HUES48 (cell line): ENCODE results near the gene COX4I2.

Experiments used
- H3K27ac ChIP-seq: one replicate; pipeline ENCODE4 v1.7.0; 2013; ENCODE audit warnings: low read depth, low read length, inconsistent platforms
- H3K27me3 ChIP-seq: 2 replicates; pipeline ENCODE4 v1.6.1; 2013; ENCODE audit warnings: mild to moderate bottlenecking, low read length; ENCODE audit not compliant: control insufficient read depth, insufficient read depth
- H3K36me3 ChIP-seq: 2 replicates; pipeline ENCODE4 v1.6.1; 2013; ENCODE audit warnings: low read length; ENCODE audit not compliant: control insufficient read depth, insufficient read depth
- H3K4me1 ChIP-seq: 2 replicates; pipeline ENCODE4 v1.6.1; 2013; ENCODE audit warnings: mild to moderate bottlenecking, low read length; ENCODE audit not compliant: control insufficient read depth, insufficient read depth
- H3K4me3 ChIP-seq: 2 replicates; pipeline ENCODE4 v1.5.1; 2013; ENCODE audit warnings: mild to moderate bottlenecking, low read depth, low read length
- H3K9ac ChIP-seq: 2 replicates; pipeline ENCODE4 v1.6.1; 2013; ENCODE audit warnings: mild to moderate bottlenecking, low read depth, low read length, moderate library complexity
- H3K9me3 ChIP-seq: 2 replicates; pipeline ENCODE4 v1.6.1; 2013; ENCODE audit warnings: low read length; ENCODE audit not compliant: control insufficient read depth, insufficient read depth

Gene COX4I2

GRCh38 chr20:31679357-31680285 lies 41.9 kb downstream of the COX4I2 start:
- Histone ChIP-seq H3K27ac (no peak overlapping the region), H3K4me3 (no peak overlapping the region), H3K27me3 (no peaks in the 10 kb centered on the region), H3K36me3 (peaks cover 17% of the 10 kb centered on the region; the same call in 1 of the 2 replicates), H3K9me3 (no peaks in the 10 kb centered on the region), H3K9ac (no peak overlapping the region), H3K4me1 (peaks cover 15% of the 10 kb centered on the region)

DNA sequence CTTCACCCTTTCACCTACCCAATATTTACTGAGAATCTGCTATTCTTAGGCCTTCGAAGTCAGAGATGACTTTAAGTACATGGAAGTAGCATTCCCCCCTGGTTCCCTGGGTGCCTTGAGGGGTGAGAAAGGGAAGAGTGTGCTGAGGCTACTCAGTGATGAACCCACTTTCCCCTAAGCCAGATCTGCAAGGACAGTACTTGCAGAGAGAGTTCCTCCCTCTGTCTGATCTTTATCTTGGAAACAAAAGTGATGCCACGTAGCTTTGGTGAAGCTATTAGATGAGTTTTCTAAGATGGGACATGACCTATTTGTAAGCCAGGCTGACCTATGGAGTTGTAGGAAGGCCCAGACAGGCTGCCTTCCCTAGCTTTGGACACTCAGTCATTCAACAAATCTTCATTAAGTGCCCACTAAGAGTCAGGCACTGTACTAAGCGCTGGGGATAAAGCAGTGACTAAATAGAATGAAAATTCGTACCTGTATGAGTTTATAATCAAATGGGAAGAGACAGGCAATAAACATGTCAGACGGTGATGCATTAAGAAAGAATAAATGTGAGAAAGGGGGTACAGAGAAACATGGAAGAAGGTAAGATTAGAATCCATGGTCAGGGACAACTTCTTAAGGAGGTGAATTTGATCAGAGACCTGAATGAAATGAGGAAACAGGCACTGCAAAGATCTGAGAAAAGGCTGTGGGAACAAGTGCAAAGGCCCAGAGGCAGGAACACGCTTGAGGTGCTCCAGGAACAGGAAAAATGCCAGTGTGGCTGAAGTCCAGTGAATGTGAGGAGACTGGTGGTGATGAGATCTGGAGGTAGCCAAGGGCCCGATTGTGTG lies 42.8 kb downstream of the COX4I2 start:
- Histone ChIP-seq H3K9ac (no peak overlapping the region), H3K4me3 (no peak overlapping the region), H3K36me3 (peaks cover 12% of the 10 kb centered on the region; the same call in 1 of the 2 replicates), H3K27ac (no peak overlapping the region), H3K27me3 (no peaks in the 10 kb centered on the region), H3K4me1 (peaks cover 15% of the 10 kb centered on the region), H3K9me3 (no peaks in the 10 kb centered on the region)

DNA sequence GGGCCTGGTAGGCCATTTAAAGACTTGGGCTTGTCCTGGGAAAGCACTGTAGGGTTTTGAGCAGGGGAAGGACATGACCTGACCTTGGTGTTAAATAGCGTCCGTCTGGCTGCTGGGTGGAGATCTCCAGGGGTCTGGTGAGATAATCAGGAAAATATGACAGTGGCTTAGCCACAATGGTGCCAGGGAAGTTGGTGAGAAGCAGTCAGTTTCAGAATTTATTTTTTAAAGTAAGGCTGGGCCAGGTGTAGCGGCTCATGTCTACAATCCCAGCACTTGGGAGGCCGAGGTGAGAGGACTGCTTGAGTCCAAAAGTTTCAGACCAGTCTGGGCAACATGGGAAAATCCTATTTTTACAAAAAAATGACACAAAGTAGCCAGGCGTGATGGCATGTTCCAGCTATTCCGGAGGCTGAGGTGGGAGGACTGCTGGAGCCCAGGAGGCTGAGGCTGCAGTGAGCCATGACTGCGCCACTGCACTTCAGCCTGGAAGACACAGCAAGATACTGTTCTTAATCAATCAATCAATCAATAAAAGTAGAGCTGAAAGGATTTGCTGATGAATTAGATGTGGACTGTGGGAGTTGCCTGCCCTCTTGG lies 43.5 kb downstream of the COX4I2 start:
- Histone ChIP-seq H3K9me3 (no peaks in the 10 kb centered on the region), H3K4me3 (no peak overlapping the region), H3K9ac (no peak overlapping the region), H3K4me1 (peaks cover 15% of the 10 kb centered on the region), H3K27ac (no peak overlapping the region), H3K36me3 (peaks cover 11% of the 10 kb centered on the region; the same call in 1 of the 2 replicates), H3K27me3 (no peaks in the 10 kb centered on the region)

DNA sequence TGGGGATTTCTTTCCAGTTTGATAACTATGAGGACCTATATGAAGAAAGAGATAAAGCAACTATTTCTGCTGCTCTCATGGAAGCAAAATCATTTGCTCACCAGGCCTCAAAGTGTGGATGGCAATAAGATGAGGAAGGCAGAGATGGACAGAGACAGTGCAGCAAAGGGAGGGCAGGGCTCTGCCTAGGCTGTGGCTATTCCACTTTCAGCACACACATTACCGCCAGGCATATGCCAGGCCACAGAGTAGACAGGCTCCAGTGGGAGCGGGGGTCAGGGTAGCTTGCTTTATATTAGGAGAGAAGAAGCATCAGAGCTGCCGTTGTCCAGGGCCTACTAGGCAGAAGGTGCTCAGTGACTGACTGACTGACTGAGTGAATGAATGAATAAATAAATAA lies 44.1 kb downstream of the COX4I2 start:
- Histone ChIP-seq H3K9me3 (no peaks in the 10 kb centered on the region), H3K4me3 (no peak overlapping the region), H3K27me3 (no peaks in the 10 kb centered on the region), H3K9ac (no peak overlapping the region), H3K4me1 (peaks cover 15% of the 10 kb centered on the region), H3K36me3 (peaks cover 13% of the 10 kb centered on the region), H3K27ac (no peak overlapping the region)

- H3K27me3 ChIP-seq = no peaks in the 10 kb centered on the region
- peaks cover 17% of the 10 kb centered on the region for H3K36me3 ChIP-seq
- no peak overlapping the region for H3K27ac ChIP-seq
- no peaks in the 10 kb centered on the region for H3K9me3 ChIP-seq
- peaks cover 15% of the 10 kb centered on the region for H3K4me1 ChIP-seq
- H3K9ac ChIP-seq = no peak overlapping the region
- H3K4me3 ChIP-seq = no peak overlapping the region
Measured at GRCh38 chr20:31682352-31682751, 44.6 kb downstream of the COX4I2 start.

GRCh38 chr20:31682927-31683326 lies 45.2 kb downstream of the COX4I2 start:
- H3K27ac ChIP-seq = no peak overlapping the region
- H3K9me3 ChIP-seq = no peaks in the 10 kb centered on the region
- H3K4me3 ChIP-seq = no peak overlapping the region
- H3K9ac ChIP-seq = no peak overlapping the region
- H3K4me1 ChIP-seq = peaks cover 15% of the 10 kb centered on the region
- H3K27me3 ChIP-seq = no peaks in the 10 kb centered on the region
- H3K36me3 ChIP-seq = peaks cover 17% of the 10 kb centered on the region

DNA sequence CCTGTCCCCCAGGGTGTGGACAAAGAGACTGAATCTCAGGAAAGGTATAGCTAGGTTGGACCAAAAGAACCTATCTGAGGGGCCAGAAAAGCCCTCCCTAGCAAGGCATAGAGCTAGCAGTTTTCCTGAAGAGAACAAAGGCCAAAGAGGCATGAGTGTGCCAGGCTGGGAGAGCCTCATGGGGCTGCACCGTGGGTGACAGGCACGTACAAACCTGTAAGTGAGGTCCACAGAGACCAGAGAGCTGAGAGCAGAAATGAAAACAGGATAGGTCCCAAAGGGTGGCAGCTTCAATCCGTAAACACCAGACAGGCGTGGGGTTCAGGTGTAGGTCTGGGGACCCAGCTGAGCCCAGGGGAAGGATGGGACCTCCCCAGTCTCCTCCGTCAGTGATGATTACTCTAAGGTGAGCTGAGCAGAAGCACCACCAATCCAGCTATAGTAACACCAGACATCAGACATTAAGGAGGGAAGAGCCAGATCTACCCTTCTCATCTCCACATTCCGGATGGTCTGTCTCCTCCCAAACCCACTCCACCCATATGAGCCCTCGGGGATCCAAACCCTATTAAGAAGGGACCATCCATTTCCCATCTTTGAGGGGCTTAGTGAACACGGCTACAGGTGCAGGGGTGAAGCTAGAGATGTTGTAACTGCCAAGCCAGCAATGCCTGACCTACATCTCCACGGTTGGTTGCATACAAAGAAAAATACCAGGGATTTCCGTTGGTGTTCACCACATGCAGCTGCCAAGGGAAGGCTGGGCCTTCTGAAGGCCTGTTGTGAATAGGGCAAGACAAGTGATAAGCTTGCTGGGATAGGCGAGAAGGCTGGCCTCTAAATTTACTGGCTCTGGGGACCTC lies 46.7 kb downstream of the COX4I2 start:
- peaks cover 4% of the 10 kb centered on the region; the same call in 1 of the 2 replicates for H3K4me1 ChIP-seq
- no peak overlapping the region for H3K27ac ChIP-seq
- no peak overlapping the region for H3K4me3 ChIP-seq
- peaks cover 14% of the 10 kb centered on the region for H3K36me3 ChIP-seq
- no peaks in the 10 kb centered on the region for H3K27me3 ChIP-seq
- H3K9ac ChIP-seq = no peak overlapping the region
- H3K9me3 ChIP-seq = no peaks in the 10 kb centered on the region

- no peaks in the 10 kb centered on the region for H3K9me3 ChIP-seq
- peaks cover 14% of the 10 kb centered on the region for H3K36me3 ChIP-seq
- H3K27ac ChIP-seq = no peak overlapping the region
- no peak overlapping the region for H3K9ac ChIP-seq
- no peaks in the 10 kb centered on the region for H3K4me1 ChIP-seq
- no peaks in the 10 kb centered on the region for H3K27me3 ChIP-seq
- no peak overlapping the region for H3K4me3 ChIP-seq
Measured at GRCh38 chr20:31685853-31686643, 48.3 kb downstream of the COX4I2 start.

- Histone ChIP-seq H3K27ac (no peak overlapping the region), H3K9ac (no peak overlapping the region)
Measured at GRCh38 chr20:31687777-31688176, 50.1 kb downstream of the COX4I2 start.

More at GRCh38 chr20:31687777-31688176, 50.1 kb downstream of the COX4I2 start:
- Histone ChIP-seq H3K27me3 (no peaks in the 10 kb centered on the region), H3K36me3 (peaks cover 10% of the 10 kb centered on the region; the same call in 1 of the 2 replicates), H3K9me3 (no peaks in the 10 kb centered on the region), H3K4me3 (no peak overlapping the region), H3K4me1 (peaks cover 8% of the 10 kb centered on the region)
